Measurements from ENCODE around the gene NKX2-1.

The NKX2-1 gene

GRCh38 chr14:36517242-36518030 is 2.6 kb downstream of the NKX2-1 start:
- no peak for DNase-seq (ENCODE audit: low read depth in 2 of 2)

- no peak for DNase-seq (ENCODE audit: low read depth in 2 of 2)
These were observed 3.3 kb downstream of the NKX2-1 start for GRCh38 chr14:36516719-36517241.

DNA sequence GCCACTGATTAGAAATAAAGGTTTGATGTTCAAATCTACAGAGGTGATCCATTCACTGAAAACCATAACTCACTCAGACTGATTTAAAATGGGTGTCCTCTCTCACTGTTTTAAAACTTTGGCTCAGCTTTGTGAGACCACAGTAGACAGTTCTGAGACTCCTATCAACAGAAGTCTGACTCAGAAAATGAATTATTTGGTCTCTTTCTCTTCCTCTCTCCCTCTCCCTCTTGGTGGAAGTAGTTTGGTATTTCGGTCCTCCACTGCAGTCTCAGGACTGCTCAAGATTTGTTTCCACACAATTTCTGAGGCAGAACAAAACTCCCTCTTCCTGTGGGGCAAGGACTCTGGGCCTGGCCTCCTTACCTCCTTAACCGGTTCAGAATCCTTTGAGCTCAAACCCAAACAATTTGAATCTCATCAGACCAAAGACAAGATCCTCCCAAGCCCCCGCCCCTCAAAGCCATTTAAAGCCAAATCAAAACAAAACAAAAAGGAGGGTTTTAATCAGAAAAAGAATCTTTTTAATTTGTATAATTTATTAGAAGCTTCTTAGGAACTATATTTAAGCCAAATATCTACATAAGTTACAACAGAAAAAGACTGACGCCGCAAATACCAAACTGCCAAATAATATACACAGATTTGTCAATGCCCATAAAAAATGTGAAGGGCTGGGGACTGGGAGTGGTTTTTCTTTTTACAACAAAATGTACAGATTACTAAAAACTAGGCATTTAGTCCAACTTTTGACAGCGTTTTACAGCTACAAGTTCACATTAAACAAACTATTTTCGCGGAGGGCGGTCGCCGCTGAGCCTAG is 3.9 kb downstream of the NKX2-1 start:
- no peak for DNase-seq (ENCODE audit: low read depth in 2 of 2)

DNA sequence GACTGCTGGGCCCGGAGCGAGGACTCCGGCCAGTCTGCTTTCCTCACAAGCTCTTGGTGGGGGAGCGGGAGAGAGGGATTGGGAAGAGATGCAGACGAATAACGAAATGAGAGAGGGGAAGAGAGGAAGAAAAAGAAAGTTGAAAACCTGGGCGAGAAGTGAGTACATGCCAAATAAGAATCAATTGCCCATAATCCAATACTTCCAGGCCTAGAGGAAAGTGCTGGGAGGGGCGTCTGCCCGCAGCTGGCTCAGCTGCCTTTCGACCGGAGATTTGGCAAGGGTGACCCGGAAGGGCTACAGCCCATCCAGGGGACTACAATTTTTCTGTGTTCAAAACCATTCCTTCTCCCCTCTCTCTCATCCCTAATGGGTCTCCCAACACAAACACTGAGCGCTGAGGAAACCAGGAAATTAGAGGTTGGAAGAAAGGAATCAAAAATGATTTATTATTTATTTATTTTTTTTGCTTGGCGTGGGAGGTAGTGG is 4.9 kb downstream of the NKX2-1 start:
- DNase-seq (ENCODE audit: low read depth in 2 of 2), result no peak

DNA sequence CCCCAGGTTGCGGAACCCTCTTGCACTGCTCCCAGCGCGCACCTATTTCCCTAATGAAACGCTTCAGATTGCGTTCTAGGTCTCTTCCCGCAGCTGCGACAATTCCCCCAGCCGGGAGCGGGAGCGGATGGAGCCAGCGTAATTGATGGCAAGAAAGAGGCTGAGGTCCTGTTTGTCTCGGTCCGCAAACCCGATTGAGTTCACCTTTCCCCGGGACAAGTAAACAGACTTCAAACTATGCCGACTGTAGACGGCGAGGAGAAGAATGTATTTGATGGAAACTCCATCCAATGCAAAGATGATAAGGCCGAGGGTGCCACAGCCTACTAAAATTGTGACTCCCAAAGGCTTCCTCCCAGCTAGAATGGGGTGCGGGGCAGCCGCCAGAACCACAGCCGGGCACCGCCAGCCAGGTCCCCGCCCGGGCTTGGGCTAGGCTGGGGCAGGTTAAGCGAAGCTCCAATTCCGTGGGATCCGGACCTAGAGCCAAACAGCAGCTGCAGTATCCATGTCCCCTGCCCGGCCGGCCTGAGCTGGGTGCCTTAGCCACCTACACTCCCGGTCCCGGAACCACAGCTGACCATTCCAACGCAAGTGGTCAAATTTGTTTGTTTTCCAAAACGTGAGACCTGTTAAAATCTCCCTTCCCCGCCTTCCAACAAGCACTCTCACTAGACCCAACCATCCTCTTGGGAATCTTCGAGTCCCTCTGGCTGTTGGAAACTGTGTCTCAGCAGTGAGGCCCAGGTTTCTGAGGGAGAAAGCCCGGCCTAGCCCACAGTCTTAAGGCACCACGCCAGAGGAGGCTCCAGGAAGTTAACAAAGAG is 5.5 kb downstream of the NKX2-1 start:
- no peak for DNase-seq (ENCODE audit: low read depth in 2 of 2)

- DNase-seq (ENCODE audit: low read depth in 2 of 2), result no peak
These were observed 6.4 kb downstream of the NKX2-1 start for GRCh38 chr14:36513451-36514277.

DNA sequence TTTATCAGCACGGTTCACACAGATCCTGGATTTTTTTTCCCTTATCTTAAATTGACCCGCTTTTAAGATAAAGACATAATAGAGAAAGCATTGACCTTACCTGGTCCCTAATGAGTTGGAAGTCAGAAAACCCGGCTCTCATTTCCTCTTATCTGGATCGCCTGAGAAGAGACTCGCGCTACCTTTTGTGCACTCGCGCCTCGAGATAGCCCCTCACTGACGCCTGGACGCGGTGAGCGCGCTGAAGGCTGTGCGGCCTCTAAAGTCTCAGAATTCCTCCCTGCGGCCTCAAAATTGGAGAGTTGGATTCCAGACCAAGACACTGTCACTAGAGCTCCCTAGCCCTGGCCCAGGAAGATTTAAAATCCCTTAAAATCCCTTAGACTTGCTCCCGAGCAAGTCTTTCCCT is 7.0 kb downstream of the NKX2-1 start:
- DNase-seq (ENCODE audit: low read depth in 2 of 2), result no peak

DNA sequence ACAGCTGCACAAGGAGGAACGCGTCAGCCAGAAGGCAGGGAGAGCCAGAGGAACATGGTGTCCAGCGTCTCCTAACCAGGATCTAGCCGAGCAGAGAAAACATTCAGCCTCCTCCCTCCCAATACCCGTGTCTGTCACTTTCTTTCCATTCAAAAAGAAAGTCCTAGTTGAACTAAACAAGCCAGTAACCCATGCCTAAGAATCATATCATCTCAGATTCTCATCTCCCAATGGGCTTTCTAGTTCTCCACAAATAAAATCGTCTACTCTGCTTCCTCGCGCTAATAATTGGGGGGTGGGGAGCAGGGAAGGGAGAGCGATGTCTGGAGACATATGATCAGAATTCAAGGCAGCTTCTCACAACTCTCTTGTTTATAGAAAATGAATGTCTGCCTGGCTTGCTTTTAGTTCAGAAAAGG is 7.4 kb downstream of the NKX2-1 start:
- no peak for DNase-seq (ENCODE audit: low read depth in 2 of 2)

DNA sequence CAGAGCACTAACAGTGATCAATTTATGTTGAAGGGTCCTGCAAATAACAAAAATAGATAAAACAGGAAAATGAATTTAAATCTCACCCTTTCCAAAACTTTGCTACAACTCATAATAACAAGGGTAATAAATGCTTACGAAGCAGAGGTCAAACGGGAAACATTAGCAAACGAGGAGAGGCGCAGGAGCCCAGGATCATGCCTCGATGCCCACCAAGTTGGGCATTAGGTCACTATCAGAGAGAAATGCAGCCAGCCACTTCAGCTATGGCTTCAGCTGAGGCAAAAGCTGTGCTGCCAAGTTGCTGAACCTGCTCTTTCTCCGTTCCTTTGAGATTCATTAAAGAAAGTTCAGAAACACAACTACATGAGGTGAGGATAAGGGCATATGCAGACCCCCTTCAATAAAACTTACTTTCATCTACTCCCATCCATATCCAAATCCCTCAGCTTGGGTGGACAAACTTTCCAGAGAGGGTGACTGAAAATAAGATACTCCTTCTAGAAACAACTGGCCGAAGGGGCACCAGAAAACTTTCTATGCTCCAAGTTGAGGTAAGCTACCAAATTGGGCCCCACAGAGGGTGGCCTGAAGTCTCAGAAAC is 7.9 kb downstream of the NKX2-1 start:
- DNase-seq (ENCODE audit: low read depth in 2 of 2), result no peak

DNA sequence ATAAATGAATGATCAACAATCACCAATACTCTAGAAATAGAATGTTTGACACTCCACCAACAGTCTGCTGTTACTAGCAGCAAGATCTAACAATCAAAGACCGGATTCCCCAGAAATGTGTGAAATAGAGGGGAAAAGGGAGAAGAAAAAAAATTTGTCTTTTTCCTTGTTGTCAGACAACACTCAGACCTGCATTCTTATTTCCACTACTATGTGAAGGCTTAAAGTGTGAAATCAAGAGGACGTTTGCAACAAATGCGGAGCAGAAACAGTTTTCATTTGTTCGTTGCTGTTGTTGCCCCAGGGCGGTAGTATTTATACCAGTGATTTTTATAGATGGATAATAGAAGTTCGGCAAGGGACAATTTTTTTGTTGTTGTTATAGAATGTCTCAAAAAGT is 9.2 kb downstream of the NKX2-1 start:
- DNase-seq (ENCODE audit: low read depth in 2 of 2), result no peak

DNA sequence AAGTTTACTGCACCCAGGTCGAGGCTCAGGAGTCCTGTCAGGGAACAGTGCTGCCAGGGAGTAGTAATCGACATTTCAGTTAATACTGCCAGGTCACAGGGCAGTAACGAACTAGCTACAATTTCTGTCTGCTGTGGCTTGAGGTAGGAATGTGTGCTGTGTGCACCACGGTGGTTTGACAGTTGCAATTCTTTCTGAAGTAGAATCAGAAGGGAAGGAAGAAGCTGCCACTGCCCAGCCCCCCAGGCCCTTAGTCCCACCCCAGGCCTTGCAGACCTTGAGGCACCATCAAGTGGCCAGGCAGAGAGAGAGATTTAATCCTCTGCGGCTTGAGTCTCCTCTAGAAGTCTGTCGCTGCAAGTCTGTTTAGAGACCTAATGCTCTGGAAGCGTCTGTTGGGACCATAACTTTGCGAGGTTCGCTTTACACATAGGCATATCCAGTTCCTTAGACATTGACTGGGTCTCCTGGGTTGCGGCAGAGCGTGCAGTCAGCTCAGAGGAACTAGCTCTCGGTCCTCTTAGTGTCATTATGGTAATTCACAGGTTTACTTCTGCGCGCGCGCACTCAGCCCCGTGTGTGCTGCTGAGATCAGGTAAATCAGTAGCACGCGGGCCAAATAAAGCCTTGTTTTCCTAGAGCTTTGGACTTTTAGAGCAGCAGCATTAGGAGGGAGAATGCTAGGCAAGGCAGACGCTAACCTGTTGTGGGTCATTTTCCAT is 9.8 kb downstream of the NKX2-1 start:
- no peak for DNase-seq (ENCODE audit: low read depth in 2 of 2)

DNA sequence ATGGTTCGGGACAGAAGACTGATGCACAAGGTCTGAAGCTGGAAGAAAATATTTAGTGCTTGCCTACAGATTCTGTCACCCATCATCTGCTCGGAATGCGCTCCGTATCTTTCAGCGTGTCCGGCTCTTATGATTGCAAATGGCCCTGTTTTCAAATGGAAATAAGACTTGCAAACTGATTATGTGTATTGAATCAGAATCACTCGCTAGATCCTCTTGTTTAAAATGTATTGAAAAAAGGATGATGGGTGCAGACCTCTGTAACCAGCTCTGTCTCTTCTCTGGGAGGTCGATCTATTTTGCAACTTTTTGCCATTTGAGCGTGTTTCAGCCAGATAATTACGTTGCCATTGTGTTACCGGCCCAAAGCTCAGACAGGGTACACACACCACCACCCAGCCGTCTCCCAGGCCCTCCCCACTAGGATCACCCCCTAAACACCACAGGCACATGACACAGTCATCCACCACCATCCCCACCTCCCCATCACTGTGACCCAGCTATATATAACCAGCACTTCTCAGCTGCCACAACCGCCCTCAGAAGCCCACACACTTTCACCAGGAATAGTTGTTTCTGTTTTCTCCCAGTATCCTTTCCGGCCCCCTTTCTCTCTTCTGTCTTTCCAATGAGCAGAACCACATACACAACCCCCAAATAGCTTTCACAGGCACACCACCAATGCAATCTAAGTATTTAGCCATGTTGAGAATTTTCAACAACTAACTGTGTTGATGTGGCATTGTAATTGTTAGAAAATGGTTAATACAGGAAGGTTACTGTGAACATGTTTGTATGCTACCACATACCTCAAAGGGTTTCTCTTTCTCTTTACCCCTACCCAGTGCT is 10.7 kb downstream of the NKX2-1 start:
- DNase-seq (ENCODE audit: low read depth in 2 of 2), result no peak

DNA sequence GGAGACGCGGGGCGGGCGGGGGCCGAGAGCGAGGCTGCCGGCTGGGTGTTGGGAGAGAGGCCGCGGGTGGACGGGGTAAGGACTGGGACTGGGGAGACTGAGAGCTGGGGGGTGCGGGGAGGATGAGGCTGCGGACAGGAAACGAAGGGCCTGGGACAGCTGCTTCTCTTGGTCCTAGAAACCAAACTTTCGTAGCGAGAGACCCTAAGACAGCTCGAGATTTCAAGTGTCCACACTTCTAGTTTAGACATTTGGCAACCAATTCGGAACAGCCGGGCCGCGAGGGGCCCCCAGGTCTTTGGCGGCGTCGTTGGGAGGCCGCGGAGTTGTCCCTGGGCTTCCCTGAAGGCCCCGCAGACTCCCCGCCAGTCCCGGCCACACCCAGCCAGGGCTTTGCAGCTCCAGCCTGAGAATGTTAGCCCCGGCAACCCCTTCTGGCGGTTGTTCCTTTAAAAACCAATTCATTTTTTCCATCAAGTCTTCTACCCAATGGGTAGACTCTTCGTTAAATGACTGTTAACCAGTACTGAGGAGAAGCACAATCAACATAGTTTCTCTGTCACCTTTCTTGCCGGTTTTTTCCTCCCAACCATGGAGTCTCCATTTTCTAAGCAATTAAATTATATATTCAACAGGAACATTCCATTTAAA is 11.5 kb downstream of the NKX2-1 start:
- no peak for DNase-seq (ENCODE audit: low read depth in 2 of 2)

DNA sequence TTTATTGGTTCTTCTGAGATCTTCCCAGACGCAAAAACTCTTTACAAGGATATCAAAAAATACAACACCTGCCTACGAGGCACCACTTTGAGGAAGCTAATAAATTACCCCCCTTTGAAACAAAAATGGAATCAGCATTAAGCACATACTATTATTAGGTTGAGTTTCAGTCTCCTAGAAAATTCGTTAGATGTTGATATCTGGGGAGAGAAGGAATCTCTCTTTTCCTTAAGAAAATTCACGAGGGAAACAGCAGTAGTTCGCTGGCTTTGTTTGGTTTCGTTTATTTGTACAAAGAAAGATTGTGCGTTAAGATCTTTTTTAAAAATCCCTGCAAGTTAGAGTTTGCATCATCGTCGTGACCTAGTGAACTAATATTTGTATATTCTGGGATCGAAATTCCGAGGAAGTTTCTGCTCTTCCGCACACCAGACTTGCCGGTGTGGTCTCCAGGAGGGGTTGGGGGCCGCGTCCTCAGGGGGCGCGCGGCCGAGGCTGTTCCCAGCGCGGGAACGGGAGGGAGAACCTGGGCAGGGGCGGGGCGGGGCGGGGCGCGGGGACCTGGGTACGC is 12.1 kb downstream of the NKX2-1 start:
- DNase-seq (ENCODE audit: low read depth in 2 of 2), result no peak

GRCh38 chr14:36506732-36507614 is 13.1 kb downstream of the NKX2-1 start:
- DNase-seq (ENCODE audit: low read depth in 2 of 2), result no peak

DNA sequence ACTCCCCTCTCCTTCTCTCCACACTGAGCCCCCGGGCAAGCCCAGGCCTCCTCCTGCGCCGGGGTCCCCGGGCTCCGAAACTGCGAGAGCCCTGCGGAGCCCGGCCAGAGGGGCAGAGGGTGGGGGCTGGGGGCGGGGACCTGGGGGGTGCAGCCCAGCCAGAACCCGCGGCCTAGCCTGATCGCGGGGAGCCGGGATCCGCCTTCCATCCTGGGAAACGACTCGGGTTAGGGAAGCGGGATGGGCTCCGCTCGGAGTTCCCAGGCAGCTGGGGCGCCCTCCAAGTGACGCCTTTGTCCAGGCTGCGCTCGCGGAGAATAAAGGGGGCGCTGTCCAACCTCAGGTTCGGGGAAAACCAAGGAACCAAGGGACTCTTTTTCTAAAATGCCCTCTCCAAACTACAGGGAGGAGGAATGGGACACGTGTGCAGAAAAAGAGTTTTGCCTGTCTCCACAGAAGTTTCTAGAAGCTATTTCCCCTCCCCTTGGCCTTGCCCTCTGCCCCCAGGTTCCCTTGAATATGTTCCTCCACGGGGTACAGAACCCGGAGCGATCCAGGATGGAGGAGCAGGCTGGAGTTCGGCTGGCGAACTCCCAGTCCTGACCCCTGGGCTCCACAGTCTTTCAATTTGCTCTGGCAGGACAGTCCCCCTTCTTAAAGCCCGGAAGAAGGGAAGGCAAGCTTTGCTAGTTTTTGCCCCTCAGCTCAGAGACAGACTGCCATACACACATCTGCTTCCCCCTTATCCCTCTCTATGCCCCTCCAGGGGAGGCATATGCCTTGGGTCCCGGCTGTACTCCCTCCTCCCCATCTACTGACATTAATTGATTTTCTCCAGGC is 13.9 kb downstream of the NKX2-1 start:
- no peak for DNase-seq (ENCODE audit: low read depth in 2 of 2)

Measured in stimulated activated CD8-positive, alpha-beta memory T cell treated with anti-CD3 and anti-CD28 coated beads, Interleukin-2, amount 100 ng/mL, for 48 hours (primary cell).